Hepatocyte (in vitro differentiated cells): ENCODE results near the gene SRXN1. TPM values are rescaled to one million over a fixed set of nuclear protein-coding genes. Genes with fewer than 3 reads are reported as not detected.

Experiments used
- DNase-seq: peaks from one replicate; pipeline ENCODE4 v3.0.0-alpha.2; 2016; ENCODE audit warnings: low spot score
- H2AFZ ChIP-seq: fragments of 200-600 bp; sonication (generic); 2 replicates; pipeline ENCODE4 v1.6.0; 2016; ENCODE audit warnings: antibody characterized with exemption, mild to moderate bottlenecking
- H3K27ac ChIP-seq: fragments of 200-600 bp; sonication (generic); 2 replicates; pipeline ENCODE4 v1.5.1; 2016; ENCODE audit warnings: mild to moderate bottlenecking
- H3K27me3 ChIP-seq: fragments of 200-600 bp; sonication (generic); 2 replicates; pipeline ENCODE4 v1.6.1; 2016
- H3K36me3 ChIP-seq: fragments of 200-600 bp; sonication (generic); replicated peaks from 2 replicates; pipeline ENCODE4 v1.5.1; 2016; ENCODE audit warnings: low read depth; ENCODE audit not compliant: insufficient read depth
- H3K4me1 ChIP-seq: fragments of 200-600 bp; sonication (generic); 2 replicates; pipeline ENCODE4 v1.5.1; 2016; ENCODE audit warnings: mild to moderate bottlenecking, moderate library complexity; ENCODE audit not compliant: insufficient read depth
- H3K4me2 ChIP-seq: fragments of 200-600 bp; sonication (generic); 2 replicates; pipeline ENCODE4 v1.6.0; 2016
- H3K4me3 ChIP-seq: fragments of 200-600 bp; sonication (generic); 2 replicates; pipeline ENCODE4 v1.5.1; 2016; ENCODE audit warnings: mild to moderate bottlenecking
- H3K79me2 ChIP-seq: fragments of 200-600 bp; sonication (generic); 2 replicates; pipeline ENCODE4 v1.6.0; 2017; ENCODE audit warnings: mild to moderate bottlenecking
- H3K9me2 ChIP-seq: fragments of 200-600 bp; sonication (generic); replicated peaks from 2 replicates; pipeline ENCODE4 v1.6.0; 2017; ENCODE audit warnings: mild to moderate bottlenecking; ENCODE audit not compliant: insufficient read depth
- H3K9me3 ChIP-seq: fragments of 200-600 bp; sonication (generic); 2 replicates; pipeline ENCODE4 v1.5.1; 2016; ENCODE audit warnings: low read depth, mild to moderate bottlenecking
- H4K20me1 ChIP-seq: fragments of 200-600 bp; sonication (generic); 2 replicates; pipeline ENCODE4 v1.6.0; 2016; ENCODE audit warnings: mild to moderate bottlenecking; ENCODE audit not compliant: insufficient read depth, poor library complexity, severe bottlenecking
- CTCF ChIP-seq: fragments of 200-600 bp; sonication (generic); IDR thresholded peaks from 2 replicates; pipeline ENCODE4 v1.5.1; 2016; ENCODE audit warnings: antibody characterized with exemption, mild to moderate bottlenecking; ENCODE audit not compliant: poor library complexity
- EZH2 ChIP-seq: fragments of 200-600 bp; sonication (generic); IDR thresholded peaks from 2 replicates; pipeline ENCODE4 v1.6.1; 2016; ENCODE audit warnings: antibody characterized with exemption, mild to moderate bottlenecking, borderline replicate concordance
- EZH2phosphoT487 ChIP-seq: fragments of 200-600 bp; sonication (generic); IDR thresholded peaks from one replicate; pipeline ENCODE4 v1.6.1; 2018; ENCODE audit warnings: antibody characterized with exemption, mild to moderate bottlenecking, low read depth, moderate library complexity; ENCODE audit not compliant: unreplicated experiment, severe bottlenecking
- WGBS: methylation state at CpG from one replicate; pipeline ENCODE4 v1.1.6; 2016; ENCODE audit warnings: low lambda C conversion rate; ENCODE audit errors: missing lambda C conversion rate; 5-methylcytosine and 5-hydroxymethylcytosine counted together
- polyA plus RNA-seq: library from polyadenylated mRNA; unstranded; fragments of >200 nt; fragmentation: Nextera tagmentation; extraction: Ambion mirVana; gene quantifications from 2 replicates; pipeline ENCODE4 v1.2.1, GENCODE V29; 2016
- total RNA-seq: library from RNA; depleted of rRNA; stranded (reverse); fragments of >200 nt; gene quantifications from 2 replicates; pipeline ENCODE4 v1.2.3, GENCODE V29; 2014

SRXN1 gene
- total and polyA plus RNA-seq, 2 experiments from 2014 or later: 39.6 to 42.2 TPM

GRCh38 chr20:663315-664090, 10.5 kb upstream of the SRXN1 start:
- WGBS: 75% methylated on average over 36 of the region's 84 CpGs
- Histone ChIP-seq H3K79me2 (no peaks in the 10 kb centered on the region), H3K4me1 (no peaks in the 10 kb centered on the region), H2AFZ (no peak overlapping the region), H4K20me1 (no peaks in the 10 kb centered on the region), H3K4me2 (no peak overlapping the region), H3K4me3 (no peak overlapping the region), H3K27ac (no peak overlapping the region), H3K9me2 (no peaks in the 10 kb centered on the region), H3K27me3 (peaks cover 62% of the 10 kb centered on the region), H3K9me3 (no peaks in the 10 kb centered on the region), H3K36me3 (no peaks in the 10 kb centered on the region)
- DNase-seq: no peak
- TF ChIP-seq EZH2: no peak
- no peak for TF ChIP-seq CTCF
- TF ChIP-seq EZH2phosphoT487: no peak

GRCh38 chr20:662277-663192, 9.5 kb upstream of the SRXN1 start:
- Histone ChIP-seq H3K27me3 (peaks cover 70% of the 10 kb centered on the region), H3K79me2 (no peaks in the 10 kb centered on the region), H2AFZ (no peak overlapping the region), H3K4me3 (no peak overlapping the region), H3K36me3 (no peaks in the 10 kb centered on the region), H3K27ac (no peak overlapping the region), H3K4me1 (no peaks in the 10 kb centered on the region), H4K20me1 (no peaks in the 10 kb centered on the region), H3K4me2 (no peak overlapping the region), H3K9me2 (no peaks in the 10 kb centered on the region), H3K9me3 (no peaks in the 10 kb centered on the region)
- DNase-seq: no peak
- WGBS: 81% methylated on average over 11 of the region's 16 CpGs
- no peak for TF ChIP-seq EZH2phosphoT487
- no peak for TF ChIP-seq EZH2
- no peak for TF ChIP-seq CTCF

- H3K4me1 ChIP-seq: no peaks in the 10 kb centered on the region
- H3K9me3 ChIP-seq: no peaks in the 10 kb centered on the region
- H3K27me3 ChIP-seq: peaks cover 78% of the 10 kb centered on the region
- no peaks in the 10 kb centered on the region for H4K20me1 ChIP-seq
- no peaks in the 10 kb centered on the region for H3K36me3 ChIP-seq
- H3K9me2 ChIP-seq: no peaks in the 10 kb centered on the region
- no peak for TF ChIP-seq EZH2
- no peak for TF ChIP-seq CTCF
- no peak for TF ChIP-seq EZH2phosphoT487
- no peak overlapping the region for H2AFZ ChIP-seq
- no peak overlapping the region for H3K4me3 ChIP-seq
- no peak for DNase-seq
- 33% methylated on average over 29 of the region's 29 CpGs for WGBS
- H3K27ac ChIP-seq: no peak overlapping the region
- H3K79me2 ChIP-seq: no peaks in the 10 kb centered on the region
- H3K4me2 ChIP-seq: no peak overlapping the region
Observed at GRCh38 chr20:661474-662270, 8.7 kb upstream of the SRXN1 start.
